ENCODE data around the gene CUBN.

The CUBN gene

DNA sequence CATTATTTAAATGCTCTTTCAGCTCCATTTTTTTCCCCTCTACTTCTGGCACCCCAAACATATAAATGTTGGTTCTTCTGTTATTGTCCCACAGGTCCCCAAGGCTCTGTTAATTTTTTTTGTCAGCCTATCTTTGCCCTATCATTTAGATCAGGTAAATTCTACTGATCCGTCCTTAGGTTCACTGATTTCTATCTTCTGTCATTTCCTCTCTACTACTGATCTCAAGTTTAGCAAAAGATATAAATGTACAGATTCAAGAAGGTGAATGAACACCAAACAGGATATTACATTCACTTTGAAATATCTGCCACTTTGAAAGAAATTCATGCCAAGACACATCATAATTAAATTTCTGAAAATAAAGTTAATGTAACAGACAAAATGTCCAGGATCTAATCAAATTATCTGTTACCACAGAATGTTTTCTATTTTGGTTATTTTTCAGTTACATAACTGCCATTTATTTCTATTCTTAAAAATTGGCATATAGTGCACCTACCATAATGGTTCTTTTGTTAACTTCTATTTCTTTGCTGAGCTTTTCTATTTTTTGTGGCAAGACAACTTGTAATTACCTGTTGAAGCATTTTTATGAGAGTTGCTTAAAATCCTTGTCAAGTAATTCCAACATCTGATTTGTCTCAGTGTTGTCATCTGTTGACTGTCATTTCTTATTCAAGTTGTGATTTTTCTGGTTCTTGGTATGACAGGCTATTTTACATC lies 12.1 kb upstream of the CUBN start:
- H3K4me3 ChIP-seq (ENCODE audit: low read depth, low read length), result no peak overlapping the region
- DNase-seq (ENCODE audit: low read depth), result no peak
- TF ChIP-seq MYC (IDR thresholded peaks at IDR 0.05; ENCODE audit: low read depth, low read length), result no peak
- TF ChIP-seq POLR2A (IDR thresholded peaks at IDR 0.05; ENCODE audit: extremely low read depth, insufficient read length), result no peak
- TF ChIP-seq, protein P1, sequence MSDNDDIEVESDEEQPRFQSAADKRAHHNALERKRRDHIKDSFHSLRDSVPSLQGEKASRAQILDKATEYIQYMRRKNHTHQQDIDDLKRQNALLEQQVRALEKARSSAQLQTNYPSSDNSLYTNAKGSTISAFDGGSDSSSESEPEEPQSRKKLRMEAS (IDR thresholded peaks at IDR 0.05; ENCODE audit: low read depth, low read length), result no peak
- TF ChIP-seq, protein P2, sequence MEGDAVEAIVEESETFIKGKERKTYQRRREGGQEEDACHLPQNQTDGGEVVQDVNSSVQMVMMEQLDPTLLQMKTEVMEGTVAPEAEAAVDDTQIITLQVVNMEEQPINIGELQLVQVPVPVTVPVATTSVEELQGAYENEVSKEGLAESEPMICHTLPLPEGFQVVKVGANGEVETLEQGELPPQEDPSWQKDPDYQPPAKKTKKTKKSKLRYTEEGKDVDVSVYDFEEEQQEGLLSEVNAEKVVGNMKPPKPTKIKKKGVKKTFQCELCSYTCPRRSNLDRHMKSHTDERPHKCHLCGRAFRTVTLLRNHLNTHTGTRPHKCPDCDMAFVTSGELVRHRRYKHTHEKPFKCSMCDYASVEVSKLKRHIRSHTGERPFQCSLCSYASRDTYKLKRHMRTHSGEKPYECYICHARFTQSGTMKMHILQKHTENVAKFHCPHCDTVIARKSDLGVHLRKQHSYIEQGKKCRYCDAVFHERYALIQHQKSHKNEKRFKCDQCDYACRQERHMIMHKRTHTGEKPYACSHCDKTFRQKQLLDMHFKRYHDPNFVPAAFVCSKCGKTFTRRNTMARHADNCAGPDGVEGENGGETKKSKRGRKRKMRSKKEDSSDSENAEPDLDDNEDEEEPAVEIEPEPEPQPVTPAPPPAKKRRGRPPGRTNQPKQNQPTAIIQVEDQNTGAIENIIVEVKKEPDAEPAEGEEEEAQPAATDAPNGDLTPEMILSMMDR (IDR thresholded peaks at IDR 0.05; ENCODE audit: low read depth, low read length), result no peak

DNA sequence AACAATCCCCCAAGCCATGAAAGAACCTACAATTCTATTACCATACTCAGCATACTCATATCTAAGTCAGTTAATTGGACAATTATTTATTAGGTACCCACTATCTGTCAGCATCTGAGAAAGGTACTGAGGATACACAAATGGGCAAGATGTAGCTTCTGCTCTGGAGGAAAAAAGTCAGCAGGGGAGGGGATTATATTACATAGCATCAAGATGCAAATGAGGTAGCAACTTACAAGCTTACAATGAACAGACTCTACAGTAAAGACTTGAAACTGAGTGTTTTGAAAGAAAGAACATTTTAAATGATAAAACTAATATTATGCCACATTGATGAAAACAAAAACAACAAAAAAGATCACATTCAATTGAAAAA lies 10.8 kb upstream of the CUBN start:
- no peak overlapping the region for H3K4me3 ChIP-seq (ENCODE audit: low read depth, low read length)
- TF ChIP-seq, protein P1 (IDR thresholded peaks at IDR 0.05; ENCODE audit: low read depth, low read length), result no peak
- TF ChIP-seq POLR2A (IDR thresholded peaks at IDR 0.05; ENCODE audit: extremely low read depth, insufficient read length), result no peak
- TF ChIP-seq MYC (IDR thresholded peaks at IDR 0.05; ENCODE audit: low read depth, low read length), result no peak
- TF ChIP-seq, protein P2 (IDR thresholded peaks at IDR 0.05; ENCODE audit: low read depth, low read length), result no peak
- DNase-seq (ENCODE audit: low read depth), result no peak

DNA sequence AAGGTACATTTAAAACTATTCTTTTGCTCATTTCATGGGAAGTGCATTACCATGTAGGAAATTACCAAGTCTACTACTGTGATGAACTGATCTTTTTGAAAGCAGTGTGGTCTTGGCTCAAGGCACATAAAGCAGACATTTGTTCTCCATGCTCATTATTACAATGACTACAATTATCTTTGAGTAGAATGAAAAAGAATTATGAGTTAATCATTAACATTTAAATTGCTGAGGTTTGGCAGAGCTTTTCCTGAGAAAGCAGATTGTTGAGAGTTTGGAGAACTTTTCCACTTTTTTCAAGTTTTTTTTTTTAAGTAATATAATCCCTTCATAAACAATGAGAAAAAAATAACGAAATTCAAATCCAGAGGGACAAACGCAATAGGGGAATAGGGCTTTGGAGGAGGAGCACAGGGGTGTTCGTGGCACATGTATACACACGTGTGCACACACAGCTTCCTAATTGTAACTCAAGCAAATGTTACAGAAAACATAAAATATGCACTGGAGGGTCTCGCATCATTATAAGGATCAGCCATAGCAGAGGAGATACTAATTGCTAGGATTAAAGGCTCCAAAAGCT lies 8.9 kb upstream of the CUBN start:
- no peak for DNase-seq (ENCODE audit: low read depth)
- H3K4me3 ChIP-seq (ENCODE audit: low read depth, low read length), result no peak overlapping the region
- TF ChIP-seq, protein P2 (IDR thresholded peaks at IDR 0.05; ENCODE audit: low read depth, low read length), result no peak

DNA sequence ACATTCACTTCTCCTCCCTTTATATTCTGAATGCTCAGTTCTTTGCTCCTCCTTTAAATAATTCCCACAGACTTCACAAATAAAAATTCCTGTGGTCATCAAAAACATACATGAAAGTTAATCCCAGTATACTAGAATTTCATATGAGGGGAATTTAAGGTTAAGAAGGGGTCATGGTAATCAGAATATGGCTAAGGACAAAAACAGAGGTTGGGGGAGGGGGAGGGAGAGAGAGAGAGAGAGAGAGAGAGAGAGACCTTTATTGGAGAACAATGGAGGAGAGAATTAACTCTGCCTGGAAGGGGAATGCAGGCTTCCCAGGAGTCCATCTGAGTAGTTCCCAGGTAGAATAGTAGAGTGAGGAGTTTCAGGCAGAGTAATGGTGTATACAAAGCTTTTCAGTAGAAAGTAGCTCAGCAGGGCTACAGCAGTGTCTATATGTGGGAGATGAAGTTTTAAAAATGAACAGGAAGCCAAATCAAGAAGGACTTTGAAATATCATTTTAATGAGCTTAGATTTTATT lies 5.2 kb upstream of the CUBN start:
- no peak overlapping the region for H3K4me3 ChIP-seq (ENCODE audit: low read depth, low read length)
- DNase-seq (ENCODE audit: low read depth), result no peak
- TF ChIP-seq, protein P1 (IDR thresholded peaks at IDR 0.05; ENCODE audit: low read depth, low read length), result no peak
- TF ChIP-seq MYC (IDR thresholded peaks at IDR 0.05; ENCODE audit: low read depth, low read length) (no peak), POLR2A (IDR thresholded peaks at IDR 0.05; ENCODE audit: extremely low read depth, insufficient read length) (no peak)
- TF ChIP-seq, protein P2 (IDR thresholded peaks at IDR 0.05; ENCODE audit: low read depth, low read length), result no peak

DNA sequence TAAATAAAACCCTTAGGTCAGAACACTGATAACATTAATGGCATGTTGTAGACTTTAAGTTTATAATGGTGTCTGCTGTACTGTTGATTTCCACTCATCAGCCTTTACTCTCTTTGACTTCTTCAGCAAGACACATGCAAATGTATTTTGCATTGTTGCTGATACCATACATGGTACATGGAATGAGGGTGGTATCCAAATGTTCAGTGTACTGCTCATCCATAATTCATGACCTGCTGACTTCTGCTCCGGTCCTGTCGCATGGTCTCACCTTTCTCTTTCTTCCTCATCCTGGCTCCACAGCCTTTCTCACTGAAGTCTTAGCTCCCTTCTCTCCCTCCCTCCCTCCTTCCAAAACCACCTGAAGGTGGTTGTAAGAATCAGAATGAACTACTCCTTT lies 4.7 kb upstream of the CUBN start:
- no peak for DNase-seq (ENCODE audit: low read depth)
- H3K4me3 ChIP-seq (ENCODE audit: low read depth, low read length), result no peak overlapping the region
- TF ChIP-seq POLR2A (IDR thresholded peaks at IDR 0.05; ENCODE audit: extremely low read depth, insufficient read length) (no peak), MYC (IDR thresholded peaks at IDR 0.05; ENCODE audit: low read depth, low read length) (no peak)
- TF ChIP-seq, protein P1 (IDR thresholded peaks at IDR 0.05; ENCODE audit: low read depth, low read length), result no peak
- TF ChIP-seq, protein P2 (IDR thresholded peaks at IDR 0.05; ENCODE audit: low read depth, low read length), result no peak
